ENCODE results near the gene CATSPERE. TPM values are rescaled to one million over a fixed set of nuclear protein-coding genes. Genes with fewer than 3 reads are reported as not detected.

Gene CATSPERE
- total and polyA plus RNA-seq, 2 of the 8 experiments (the other 6 are each of a cell fraction or from before 2014, with no cell fraction given) = 0.05 to 0.45 TPM

DNA sequence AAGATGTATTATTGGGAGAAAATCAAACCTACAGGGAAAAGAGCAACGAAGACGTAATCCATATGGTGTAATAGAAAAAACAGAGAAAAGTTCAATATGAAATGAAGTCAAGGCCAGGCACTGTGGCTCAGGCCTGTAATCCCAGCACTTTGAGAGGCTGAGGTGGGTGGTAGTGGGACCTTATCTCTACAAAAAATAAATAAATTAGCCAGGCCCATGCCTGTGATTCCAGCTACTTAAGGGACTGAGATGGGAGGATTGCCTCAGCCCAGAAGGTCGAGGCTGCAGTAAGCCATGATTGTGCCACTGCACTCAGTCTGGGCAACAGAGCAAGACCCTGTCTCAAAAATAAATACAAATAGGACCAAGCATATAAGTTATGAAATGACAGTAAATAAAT lies 203.3 kb downstream of the CATSPERE start:
- CTCF ChIA-PET (ENCODE audit: partially characterized antibody) = interaction anchor here (0.7 to 1.5 kb wide), 5 partner anchors 11 to 206 kb away, joined by 3 to 7 read pairs (median 4); no protein-coding TSS in a partner anchor

More for the DNA sequence above, 203.3 kb downstream of the CATSPERE start:
- no peak overlapping the region for H3K4ac ChIP-seq (replicated peaks; ENCODE audit: insufficient read length, low read depth, low read length)
- H2BK5ac ChIP-seq (ENCODE audit: low read depth, low read length) = no peak overlapping the region
- H4K8ac ChIP-seq (ENCODE audit: extremely low read depth, insufficient read depth, low read length) = no peak overlapping the region; the same call in 1 of the 2 replicates
- H3K9me3 ChIP-seq (ENCODE audit: insufficient read depth in 2 of 2, low read depth in 1 of 2, low read length in 1 of 2) = no peaks in the 10 kb centered on the region
- H2AK5ac ChIP-seq (ENCODE audit: low read depth, low read length) = no peak overlapping the region
- no peak overlapping the region for H3K56ac ChIP-seq (replicated peaks; ENCODE audit: insufficient read length, low read depth, low read length)
- H2BK20ac ChIP-seq (ENCODE audit: low read length) = no peak overlapping the region
- peaks cover 14 to 87% of the 10 kb centered on the region in 2 experiments; a peak in 3 of 4 replicates for H3K79me2 ChIP-seq (ENCODE audit: control insufficient read depth in 1 of 2, insufficient read depth in 2 of 2, low read length in 2 of 2)
- no peak overlapping the region for H3K27ac ChIP-seq (ENCODE audit: low read depth, low read length)
- H4K91ac ChIP-seq (replicated peaks; ENCODE audit: insufficient read length, low read length) = no peak overlapping the region
- H2AFZ ChIP-seq (ENCODE audit: low read length) = no peak overlapping the region
- H3K27me3 ChIP-seq (replicated peaks in 1 of 4; ENCODE audit: control insufficient read depth in 3 of 4, extremely low read depth in 1 of 4, insufficient read depth in 3 of 4, low read length in 3 of 4) = no peaks in the 10 kb centered on the region
- no peak overlapping the region for H3K14ac ChIP-seq (ENCODE audit: insufficient read length)
- H3K18ac ChIP-seq (ENCODE audit: extremely low read depth, low read length) = no peak overlapping the region
- H3K4me2 ChIP-seq (ENCODE audit: insufficient read depth in 1 of 2, low read depth in 2 of 2, low read length in 2 of 2) = no peak overlapping the region
- FAIRE-seq (no peak), DNase-seq (ENCODE audit: low read depth in 1 of 2, low spot score in 2 of 2) (no peak)
- WGBS, 2 experiments (ENCODE audit: extremely low coverage in 1 of 2, insufficient coverage in 1 of 2, insufficient read length in 1 of 2, insufficient replicate concordance in 2 of 2, low coverage in 1 of 2, low lambda C conversion rate in 2 of 2, missing lambda C conversion rate in 1 of 2) = 84% methylated on average over 3 of the region's 3 CpGs; no CpG with 5 or more reads in 1 of the 2 experiments
- no peak overlapping the region for H3K9ac ChIP-seq (replicated peaks in 1 of 4; ENCODE audit: extremely low read depth in 1 of 4, low read depth in 3 of 4, low read length in 3 of 4)
- no peaks in the 10 kb centered on the region for H3K23me2 ChIP-seq (ENCODE audit: low read depth, low read length)
- peaks cover 0 to 10% (median 4%) of the 10 kb centered on the region in 4 experiments; a peak in 2 of 8 replicates for H3K36me3 ChIP-seq (ENCODE audit: control insufficient read depth in 2 of 4, insufficient read depth in 4 of 4, low read length in 3 of 4)
- POLR2A ChIA-PET (ENCODE audit: partially characterized antibody) = interaction anchor here (0.7 to 1.1 kb wide), 3 partner anchors 16 to 163 kb away, joined by 3 read pairs; no protein-coding TSS in a partner anchor
- no peak overlapping the region for H3K4me3 ChIP-seq (ENCODE audit: extremely low read depth in 1 of 4, insufficient read depth in 2 of 4, low read depth in 3 of 4, low read length in 4 of 4)
- no peak overlapping the region for H4K5ac ChIP-seq (ENCODE audit: insufficient read length, low read depth, low read length)
- H3K23ac ChIP-seq (ENCODE audit: insufficient read length) = no peak overlapping the region
- H2BK15ac ChIP-seq (ENCODE audit: low read length) = no peak overlapping the region
- H3K79me1 ChIP-seq (ENCODE audit: low read depth, low read length) = peaks cover 7% of the 10 kb centered on the region
- H2BK120ac ChIP-seq (replicated peaks; ENCODE audit: low read depth, low read length) = no peak overlapping the region
- 0 out of 7 replicates have a peak, but pooled peaks cover 0 to under 1% (median 0%) of the 10 kb centered on the region in 4 experiments for H3K4me1 ChIP-seq (replicated peaks in 1 of 4; ENCODE audit: control insufficient read depth in 3 of 4, insufficient read depth in 4 of 4, low read length in 3 of 4)
- TF ChIP-seq, protein P1, sequence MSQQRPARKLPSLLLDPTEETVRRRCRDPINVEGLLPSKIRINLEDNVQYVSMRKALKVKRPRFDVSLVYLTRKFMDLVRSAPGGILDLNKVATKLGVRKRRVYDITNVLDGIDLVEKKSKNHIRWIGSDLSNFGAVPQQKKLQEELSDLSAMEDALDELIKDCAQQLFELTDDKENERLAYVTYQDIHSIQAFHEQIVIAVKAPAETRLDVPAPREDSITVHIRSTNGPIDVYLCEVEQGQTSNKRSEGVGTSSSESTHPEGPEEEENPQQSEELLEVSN (IDR thresholded peaks at IDR 0.05) = no peak
- no peak for TF ChIP-seq ASH2L (IDR thresholded peaks at IDR 0.05; ENCODE audit: low read length)
- H2BK12ac ChIP-seq (ENCODE audit: low read depth, low read length) = no peak overlapping the region
- peaks cover 4 to 8% of the 10 kb centered on the region in 2 experiments for H4K20me1 ChIP-seq (replicated peaks in 1 of 2; ENCODE audit: control insufficient read depth in 1 of 2, insufficient read depth in 2 of 2, low read length in 2 of 2)
